Measurements from ENCODE around the gene DTHD1. TPM values are rescaled to one million over a fixed set of nuclear protein-coding genes. Genes with fewer than 3 reads are reported as not detected.

Gene DTHD1
- total and polyA plus RNA-seq, 2 donors from 2014 or later, result 1.4 TPM; not detected in 1

GRCh38 chr4:36285784-36286480 is 4.5 kb downstream of the DTHD1 start:
- DNase-seq (no peak), FAIRE-seq (no peak)
- Histone ChIP-seq H3K4me1 (ENCODE audit: control insufficient read depth in 2 of 3, insufficient read depth in 2 of 3, low read depth in 1 of 3, low read length in 3 of 3) (no peaks in the 10 kb centered on the region), H3K9ac (ENCODE audit: low read length in 3 of 3) (no peak overlapping the region), H3K4me3 (ENCODE audit: low read length in 3 of 3) (no peak overlapping the region), H3K9me3 (ENCODE audit: control insufficient read depth in 2 of 3, insufficient read depth in 1 of 3, low read length in 3 of 3) (no peaks in the 10 kb centered on the region), H3K27me3 (ENCODE audit: control insufficient read depth, insufficient read depth, low read length) (no peaks in the 10 kb centered on the region), H3K36me3 (ENCODE audit: control insufficient read depth in 2 of 3, insufficient read depth in 3 of 3, low read length in 3 of 3) (no peaks in the 10 kb centered on the region), H3K27ac (ENCODE audit: low read depth in 2 of 2, low read length in 2 of 2) (no peak overlapping the region)
- no peak for TF ChIP-seq CTCF (IDR thresholded peaks at IDR 0.05; ENCODE audit: borderline replicate concordance, extremely low read depth, insufficient read depth)
- intact Hi-C loops (cut with DNase I), result no loop called here

GRCh38 chr4:36286481-36286871 is 5.1 kb downstream of the DTHD1 start:
- Histone ChIP-seq H3K9ac (ENCODE audit: low read length in 3 of 3) (no peak overlapping the region), H3K9me3 (ENCODE audit: control insufficient read depth in 2 of 3, insufficient read depth in 1 of 3, low read length in 3 of 3) (no peaks in the 10 kb centered on the region), H3K4me3 (ENCODE audit: low read length in 3 of 3) (no peak overlapping the region), H3K4me1 (ENCODE audit: control insufficient read depth in 2 of 3, insufficient read depth in 2 of 3, low read depth in 1 of 3, low read length in 3 of 3) (no peaks in the 10 kb centered on the region), H3K36me3 (ENCODE audit: control insufficient read depth in 2 of 3, insufficient read depth in 3 of 3, low read length in 3 of 3) (no peaks in the 10 kb centered on the region), H3K27me3 (ENCODE audit: control insufficient read depth, insufficient read depth, low read length) (no peaks in the 10 kb centered on the region), H3K27ac (ENCODE audit: low read depth in 2 of 2, low read length in 2 of 2) (no peak overlapping the region)
- TF ChIP-seq CTCF (IDR thresholded peaks at IDR 0.05; ENCODE audit: borderline replicate concordance, extremely low read depth, insufficient read depth), result no peak
- no peak for DNase-seq
- intact Hi-C loops (cut with DNase I), result no loop called here
- FAIRE-seq, result no peak

GRCh38 chr4:36288731-36289426 is 7.5 kb downstream of the DTHD1 start:
- H3K27me3 ChIP-seq (ENCODE audit: control insufficient read depth, insufficient read depth, low read length), result no peaks in the 10 kb centered on the region
- TF ChIP-seq CTCF (IDR thresholded peaks at IDR 0.05; ENCODE audit: borderline replicate concordance, extremely low read depth, insufficient read depth), result no peak
- peak; percentile 53 for FAIRE-seq

More at GRCh38 chr4:36288731-36289426, 7.5 kb downstream of the DTHD1 start:
- no peak overlapping the region for H3K4me3 ChIP-seq (ENCODE audit: low read length in 3 of 3)
- no peaks in the 10 kb centered on the region for H3K4me1 ChIP-seq (ENCODE audit: control insufficient read depth in 2 of 3, insufficient read depth in 2 of 3, low read depth in 1 of 3, low read length in 3 of 3)
- H3K9ac ChIP-seq (ENCODE audit: low read length in 3 of 3), result no peak overlapping the region
- no peak for DNase-seq
- H3K27ac ChIP-seq (ENCODE audit: low read depth in 2 of 2, low read length in 2 of 2), result no peak overlapping the region
- H3K36me3 ChIP-seq (ENCODE audit: control insufficient read depth in 2 of 3, insufficient read depth in 3 of 3, low read length in 3 of 3), result no peaks in the 10 kb centered on the region
- intact Hi-C loops (cut with DNase I), result no loop called here
- H3K9me3 ChIP-seq (ENCODE audit: control insufficient read depth in 2 of 3, insufficient read depth in 1 of 3, low read length in 3 of 3), result no peaks in the 10 kb centered on the region

All from kidney (tissue), 14 donors.